Measurements from ENCODE around the gene TXNRD2.
A peak's percentile ranks its signal among the peaks of the same experiment; 100 is the strongest.

Gene TXNRD2

GRCh38 chr22:19963863-19964642, 22.4 kb upstream of the TXNRD2 start:
- Mint-ChIP-seq H3K27me3 (no peaks in the 10 kb centered on the region), H3K9me3 (no peaks in the 10 kb centered on the region), H3K27ac (no peak overlapping the region), H3K4me3 (no peak overlapping the region), H3K4me1 (peaks cover 44% of the 10 kb centered on the region)
- ATAC-seq (no peak), DNase-seq (no peak)

- DNase-seq (no peak), ATAC-seq (peak; percentile 22)
- H3K4me3 Mint-ChIP-seq, result no peak overlapping the region
- H3K9me3 Mint-ChIP-seq, result no peaks in the 10 kb centered on the region
- H3K27me3 Mint-ChIP-seq, result no peaks in the 10 kb centered on the region
- H3K27ac Mint-ChIP-seq, result peak overlapping the region in 1 of 2 donors; percentile 21
- peaks cover 45% of the 10 kb centered on the region for H3K4me1 Mint-ChIP-seq
These were observed 21.5 kb upstream of the TXNRD2 start for GRCh38 chr22:19962909-19963806.

GRCh38 chr22:19962246-19962908, 20.8 kb upstream of the TXNRD2 start:
- Mint-ChIP-seq H3K4me3 (no peak overlapping the region), H3K27me3 (no peaks in the 10 kb centered on the region), H3K9me3 (no peaks in the 10 kb centered on the region), H3K27ac (no peak overlapping the region), H3K4me1 (peaks cover 45% of the 10 kb centered on the region)
- peak; percentile 65 for ATAC-seq
- peak in 1 of 2 donors; percentile 64 for DNase-seq

- H3K9me3 Mint-ChIP-seq, result no peaks in the 10 kb centered on the region
- H3K4me3 Mint-ChIP-seq, result no peak overlapping the region
- H3K4me1 Mint-ChIP-seq, result peaks cover 40% of the 10 kb centered on the region
- no peak overlapping the region for H3K27ac Mint-ChIP-seq
- H3K27me3 Mint-ChIP-seq, result no peaks in the 10 kb centered on the region
- ATAC-seq (no peak), DNase-seq (no peak)
These were observed 20.2 kb upstream of the TXNRD2 start for GRCh38 chr22:19961868-19962245.

- no peak overlapping the region for H3K4me3 Mint-ChIP-seq
- ATAC-seq (no peak), DNase-seq (no peak)
- peaks cover 39% of the 10 kb centered on the region for H3K4me1 Mint-ChIP-seq
- no peaks in the 10 kb centered on the region for H3K9me3 Mint-ChIP-seq
- H3K27ac Mint-ChIP-seq, result peak overlapping the region in 1 of 2 donors; percentile 77
- H3K27me3 Mint-ChIP-seq, result no peaks in the 10 kb centered on the region
These were observed 19.6 kb upstream of the TXNRD2 start for GRCh38 chr22:19961201-19961580.

- H3K4me3 Mint-ChIP-seq, result no peak overlapping the region
- no peaks in the 10 kb centered on the region for H3K9me3 Mint-ChIP-seq
- H3K27me3 Mint-ChIP-seq, result no peaks in the 10 kb centered on the region
- H3K27ac Mint-ChIP-seq, result no peak overlapping the region
- DNase-seq (no peak), ATAC-seq (no peak)
- peaks cover 42% of the 10 kb centered on the region for H3K4me1 Mint-ChIP-seq
These were observed 19.0 kb upstream of the TXNRD2 start for GRCh38 chr22:19960491-19961200.

- peaks cover 50% of the 10 kb centered on the region for H3K4me1 Mint-ChIP-seq
- DNase-seq (no peak), ATAC-seq (no peak)
- H3K9me3 Mint-ChIP-seq, result no peaks in the 10 kb centered on the region
- H3K4me3 Mint-ChIP-seq, result no peak overlapping the region
- H3K27me3 Mint-ChIP-seq, result no peaks in the 10 kb centered on the region
- H3K27ac Mint-ChIP-seq, result peak overlapping the region in 1 of 2 donors; percentile 27
These were observed 18.2 kb upstream of the TXNRD2 start for GRCh38 chr22:19959587-19960490.

- no peak overlapping the region for H3K4me3 Mint-ChIP-seq
- ATAC-seq (no peak), DNase-seq (no peak)
- peaks cover 57% of the 10 kb centered on the region for H3K4me1 Mint-ChIP-seq
- H3K27ac Mint-ChIP-seq, result no peak overlapping the region
- H3K9me3 Mint-ChIP-seq, result no peaks in the 10 kb centered on the region
- no peaks in the 10 kb centered on the region for H3K27me3 Mint-ChIP-seq
These were observed 17.5 kb upstream of the TXNRD2 start for GRCh38 chr22:19959043-19959586.

- Mint-ChIP-seq H3K27me3 (no peaks in the 10 kb centered on the region), H3K9me3 (no peaks in the 10 kb centered on the region), H3K27ac (no peak overlapping the region), H3K4me1 (peaks cover 64% of the 10 kb centered on the region), H3K4me3 (no peak overlapping the region)
- DNase-seq (no peak), ATAC-seq (no peak)
These were observed 16.7 kb upstream of the TXNRD2 start for GRCh38 chr22:19958083-19959042.

GRCh38 chr22:19957445-19957844, 15.8 kb upstream of the TXNRD2 start:
- ATAC-seq (no peak), DNase-seq (no peak)
- Mint-ChIP-seq H3K27ac (peak overlapping the region in 1 of 2 donors; percentile 34), H3K4me3 (no peak overlapping the region), H3K4me1 (peaks cover 58% of the 10 kb centered on the region), H3K9me3 (no peaks in the 10 kb centered on the region), H3K27me3 (no peaks in the 10 kb centered on the region)

- no peak for DNase-seq
These were observed 13.9 kb upstream of the TXNRD2 start for GRCh38 chr22:19955241-19956128.

GRCh38 chr22:19951346-19951745, 9.7 kb upstream of the TXNRD2 start:
- H3K9me3 Mint-ChIP-seq, result no peaks in the 10 kb centered on the region
- H3K4me1 Mint-ChIP-seq, result peaks cover 45% of the 10 kb centered on the region
- peak overlapping the region in 1 of 2 donors; percentile 61 for H3K27ac Mint-ChIP-seq
- H3K4me3 Mint-ChIP-seq, result no peak overlapping the region
- ATAC-seq, result no peak
- no peaks in the 10 kb centered on the region for H3K27me3 Mint-ChIP-seq
- DNase-seq, result no peak

More at GRCh38 chr22:19955241-19956128, 13.9 kb upstream of the TXNRD2 start:
- Mint-ChIP-seq H3K27me3 (no peaks in the 10 kb centered on the region), H3K27ac (peak overlapping the region; percentile 13 to 87), H3K4me1 (peaks cover 46% of the 10 kb centered on the region), H3K9me3 (no peaks in the 10 kb centered on the region), H3K4me3 (peak overlapping the region in 1 of 2 donors; percentile 64)
- ATAC-seq, result peak; percentile 52
